Endothelial cell of umbilical vein (primary cell): ENCODE results near the gene AVPR2.

ENCODE experiments used
- CTCF ChIP-seq, 2 donors: IDR thresholded peaks; 1 replicate in 1 of 2; 2 replicates in 1 of 2; pipeline ENCODE4 v1.5.1; 2011; ENCODE audit warnings: low read length in 2 of 2, mild to moderate bottlenecking in 2 of 2, moderate library complexity in 2 of 2, control low read depth in 1 of 2, inconsistent platforms in 1 of 2, low read depth in 1 of 2; ENCODE audit not compliant: insufficient read depth in 1 of 2; ENCODE audit errors: extremely low read depth in 1 of 2
- FOS ChIP-seq: IDR thresholded peaks from 2 replicates; pipeline ENCODE4 v1.6.1; 2011; ENCODE audit warnings: mild to moderate bottlenecking, low read length, moderate library complexity, borderline replicate concordance; ENCODE audit not compliant: insufficient read depth
- GATA2 ChIP-seq: IDR thresholded peaks from 2 replicates; pipeline ENCODE4 v1.7.0; 2011; ENCODE audit warnings: low read depth, mild to moderate bottlenecking, moderate library complexity, mixed read lengths, low read length; ENCODE audit not compliant: insufficient read length, insufficient read depth
- POLR2A ChIP-seq: IDR thresholded peaks from 2 replicates; pipeline ENCODE4 v1.6.1; 2012; ENCODE audit warnings: low read depth, mild to moderate bottlenecking, control low read depth, low read length
- POLR2AphosphoS5 ChIP-seq: IDR thresholded peaks from 2 replicates; pipeline ENCODE4 v1.6.1; 2012; ENCODE audit warnings: low read depth, mild to moderate bottlenecking, control low read depth, low read length, moderate library complexity; ENCODE audit not compliant: insufficient read depth

GRCh38 chrX:153868576-153869472 lies 35.6 kb upstream of the AVPR2 start:
- TF ChIP-seq POLR2A = no peak
- TF ChIP-seq CTCF (IDR thresholded peaks at IDR 0.05; ENCODE audit: extremely low read depth in 1 of 2, insufficient read depth in 1 of 2, low read depth in 1 of 2, low read length in 2 of 2) = no peak
- no peak for TF ChIP-seq GATA2
- no peak for TF ChIP-seq FOS
- no peak for TF ChIP-seq POLR2AphosphoS5
